ENCODE measurements around the gene PTPRN2. TPM values are rescaled to one million over a fixed set of nuclear protein-coding genes. Genes with fewer than 3 reads are reported as not detected.

The PTPRN2 gene
- total RNA-seq, 1 experiment from 2014 or later, result not detected

DNA sequence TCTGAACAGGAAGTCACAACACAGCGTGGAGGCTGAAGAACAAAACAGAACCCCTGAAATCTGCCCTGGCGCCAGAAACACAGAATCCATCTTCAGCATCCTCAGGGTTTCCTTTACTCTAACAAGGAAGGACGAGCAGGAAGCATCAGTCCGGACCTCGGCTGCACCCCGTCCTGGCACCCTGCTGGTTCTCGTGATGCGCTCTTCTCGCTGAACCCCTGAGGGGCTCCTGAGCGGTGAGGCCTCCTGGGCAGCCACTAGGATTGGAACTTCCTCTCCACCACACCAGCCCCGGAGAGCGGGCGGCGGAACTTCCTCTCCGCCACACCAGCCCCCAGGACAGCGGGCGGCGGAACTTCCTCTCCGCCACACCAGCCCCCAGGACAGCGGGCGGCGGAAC, 461.9 kb downstream of the PTPRN2 start:
- Histone ChIP-seq H3K9me3 (ENCODE audit: insufficient read depth, low read depth) (0 out of 2 replicates have a peak, but pooled peaks cover 4% of the 10 kb centered on the region), H2AFZ (no peak overlapping the region), H3K36me3 (ENCODE audit: low read depth) (no peaks in the 10 kb centered on the region), H3K4me2 (no peak overlapping the region), H3K27me3 (ENCODE audit: insufficient read depth, low read depth) (peaks cover 57% of the 10 kb centered on the region), H3K27ac (no peak overlapping the region), H3K4me3 (no peak overlapping the region), H3K4me1 (replicated peaks; ENCODE audit: insufficient read depth) (no peaks in the 10 kb centered on the region), H3F3A (ENCODE audit: insufficient read depth, low read depth) (no peaks in the 10 kb centered on the region), H4K20me1 (ENCODE audit: insufficient read depth) (no peaks in the 10 kb centered on the region), H3K79me2 (ENCODE audit: low read depth) (no peaks in the 10 kb centered on the region), H3K9me2 (ENCODE audit: insufficient read depth) (no peaks in the 10 kb centered on the region)
- TF ChIP-seq, protein P1, sequence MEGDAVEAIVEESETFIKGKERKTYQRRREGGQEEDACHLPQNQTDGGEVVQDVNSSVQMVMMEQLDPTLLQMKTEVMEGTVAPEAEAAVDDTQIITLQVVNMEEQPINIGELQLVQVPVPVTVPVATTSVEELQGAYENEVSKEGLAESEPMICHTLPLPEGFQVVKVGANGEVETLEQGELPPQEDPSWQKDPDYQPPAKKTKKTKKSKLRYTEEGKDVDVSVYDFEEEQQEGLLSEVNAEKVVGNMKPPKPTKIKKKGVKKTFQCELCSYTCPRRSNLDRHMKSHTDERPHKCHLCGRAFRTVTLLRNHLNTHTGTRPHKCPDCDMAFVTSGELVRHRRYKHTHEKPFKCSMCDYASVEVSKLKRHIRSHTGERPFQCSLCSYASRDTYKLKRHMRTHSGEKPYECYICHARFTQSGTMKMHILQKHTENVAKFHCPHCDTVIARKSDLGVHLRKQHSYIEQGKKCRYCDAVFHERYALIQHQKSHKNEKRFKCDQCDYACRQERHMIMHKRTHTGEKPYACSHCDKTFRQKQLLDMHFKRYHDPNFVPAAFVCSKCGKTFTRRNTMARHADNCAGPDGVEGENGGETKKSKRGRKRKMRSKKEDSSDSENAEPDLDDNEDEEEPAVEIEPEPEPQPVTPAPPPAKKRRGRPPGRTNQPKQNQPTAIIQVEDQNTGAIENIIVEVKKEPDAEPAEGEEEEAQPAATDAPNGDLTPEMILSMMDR (conservative IDR thresholded peaks at IDR 0.05), result no peak
- no peak for TF ChIP-seq EZH2 (IDR thresholded peaks at IDR 0.05; ENCODE audit: low read depth)
- intact Hi-C loops (cut with micrococcal nuclease; ENCODE audit: unreplicated experiment), result no loop called here
- POLR2A ChIA-PET (ENCODE audit: unreplicated experiment), result no interaction called here
- no TSS peak for BruUV-seq (replicated peaks)
- CTCF ChIA-PET, result no interaction called here
- no peak for DNase-seq

DNA sequence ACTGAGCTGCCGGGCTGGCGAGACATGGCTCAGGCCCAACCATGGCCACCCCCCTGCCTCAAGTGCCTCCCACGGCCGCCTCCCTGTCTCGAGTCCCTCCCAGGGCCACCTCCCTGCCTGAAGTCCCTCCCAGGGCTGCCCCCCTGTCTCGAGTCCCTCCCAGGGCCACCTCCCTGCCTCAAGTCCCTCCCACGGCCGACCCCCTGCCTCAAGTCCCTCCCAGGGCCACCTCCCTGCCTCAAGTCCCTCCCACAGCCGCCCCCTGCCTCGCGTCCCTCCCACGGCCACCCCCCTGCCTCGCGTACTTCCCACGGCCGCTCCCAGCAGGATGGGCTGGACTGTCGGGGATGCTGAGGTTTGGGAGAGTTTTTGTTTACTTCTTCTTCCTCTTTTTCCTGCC, 462.5 kb downstream of the PTPRN2 start:
- DNase-seq, result no peak
- ChIA-PET POLR2A (ENCODE audit: unreplicated experiment) (no interaction called here), CTCF (no interaction called here)
- Histone ChIP-seq H3K4me1 (replicated peaks; ENCODE audit: insufficient read depth) (no peaks in the 10 kb centered on the region), H3K27me3 (ENCODE audit: insufficient read depth, low read depth) (peaks cover 63% of the 10 kb centered on the region), H3K36me3 (ENCODE audit: low read depth) (no peaks in the 10 kb centered on the region), H2AFZ (no peak overlapping the region), H4K20me1 (ENCODE audit: insufficient read depth) (no peaks in the 10 kb centered on the region), H3K4me2 (no peak overlapping the region), H3K79me2 (ENCODE audit: low read depth) (no peaks in the 10 kb centered on the region), H3K9me2 (ENCODE audit: insufficient read depth) (no peaks in the 10 kb centered on the region), H3K27ac (no peak overlapping the region), H3F3A (ENCODE audit: insufficient read depth, low read depth) (no peaks in the 10 kb centered on the region), H3K4me3 (no peak overlapping the region), H3K9me3 (ENCODE audit: insufficient read depth, low read depth) (no peaks in the 10 kb centered on the region)
- intact Hi-C loops (cut with micrococcal nuclease; ENCODE audit: unreplicated experiment), result no loop called here
- BruUV-seq (replicated peaks), result no TSS peak
- no peak for TF ChIP-seq EZH2 (IDR thresholded peaks at IDR 0.05; ENCODE audit: low read depth)
- TF ChIP-seq, protein P1 (conservative IDR thresholded peaks at IDR 0.05), result no peak

DNA sequence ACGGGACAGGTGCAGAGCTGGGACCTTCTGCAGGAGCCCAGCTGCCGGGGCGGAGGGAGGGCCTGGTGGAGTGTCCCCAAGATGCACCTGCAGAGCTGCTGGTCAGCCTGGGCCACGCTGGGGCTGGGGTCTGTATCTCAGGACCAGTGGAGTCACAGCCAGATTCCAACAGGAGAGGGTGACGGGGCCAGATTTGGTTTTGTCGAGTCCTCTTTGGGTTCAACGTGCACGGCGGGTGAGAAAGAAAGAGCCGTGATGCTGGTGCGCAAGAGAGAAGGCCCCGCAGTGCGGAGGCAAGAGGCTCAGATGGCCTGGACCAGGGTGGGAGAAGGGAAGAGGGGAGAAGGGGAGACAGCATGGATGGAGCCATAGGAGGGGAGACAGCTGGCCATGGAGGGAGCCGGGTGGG, 462.9 kb downstream of the PTPRN2 start:
- Histone ChIP-seq H3K4me2 (no peak overlapping the region), H3K79me2 (ENCODE audit: low read depth) (no peaks in the 10 kb centered on the region), H4K20me1 (ENCODE audit: insufficient read depth) (no peaks in the 10 kb centered on the region), H3K36me3 (ENCODE audit: low read depth) (no peaks in the 10 kb centered on the region), H3K4me3 (no peak overlapping the region), H2AFZ (no peak overlapping the region), H3K9me3 (ENCODE audit: insufficient read depth, low read depth) (no peaks in the 10 kb centered on the region), H3K27me3 (ENCODE audit: insufficient read depth, low read depth) (peaks cover 67% of the 10 kb centered on the region), H3K9me2 (ENCODE audit: insufficient read depth) (no peaks in the 10 kb centered on the region), H3F3A (ENCODE audit: insufficient read depth, low read depth) (no peaks in the 10 kb centered on the region), H3K4me1 (replicated peaks; ENCODE audit: insufficient read depth) (no peaks in the 10 kb centered on the region), H3K27ac (no peak overlapping the region)
- TF ChIP-seq, protein P1 (conservative IDR thresholded peaks at IDR 0.05), result no peak
- TF ChIP-seq EZH2 (IDR thresholded peaks at IDR 0.05; ENCODE audit: low read depth), result no peak
- ChIA-PET POLR2A (ENCODE audit: unreplicated experiment) (no interaction called here), CTCF (no interaction called here)
- intact Hi-C loops (cut with micrococcal nuclease; ENCODE audit: unreplicated experiment), result no loop called here
- no peak for DNase-seq
- BruUV-seq (replicated peaks), result no TSS peak

Data from PC-9 (cell line).